Common myeloid progenitor, CD34-positive (primary cell): ENCODE data around the gene GDPD5.

Experiments
- CTCF ChIA-PET: fragments of 350-600 bp; sonication (Branson Sonifier 250); formaldehyde crosslinking; loops from one replicate; lab custom pipeline; 2021; ENCODE audit warnings: antibody characterized with exemption; lab: Charles Lee
- POLR2A ChIA-PET: fragments of 350-600 bp; sonication (Branson Sonifier 250); formaldehyde crosslinking; loops from one replicate; lab custom pipeline; 2021; ENCODE audit warnings: antibody characterized with exemption; lab: Charles Lee
- DNase-seq, 3 donors: peaks; one replicate each; pipeline versions ENCODE4 v3.0.0 to v3.0.0-alpha.2; 2013
- H3K27ac ChIP-seq, 2 experiments: 1 replicate in 1 of 2; 2 replicates in 1 of 2; pipeline ENCODE4 v1.7.0; 2013; ENCODE audit warnings: inconsistent platforms in 2 of 2, low read length in 2 of 2, mild to moderate bottlenecking in 2 of 2, low read depth in 1 of 2, moderate library complexity in 1 of 2; ENCODE audit not compliant: severe bottlenecking in 2 of 2, insufficient read depth in 1 of 2, poor library complexity in 1 of 2
- H3K27me3 ChIP-seq, 5 experiments: replicated peaks in 2 of 5; 1 replicate in 3 of 5; 2 replicates in 2 of 5; pipeline versions ENCODE4 v1.6.1 to v1.7.0; 2013; ENCODE audit warnings: low read length in 4 of 5, mild to moderate bottlenecking in 2 of 5, moderate library complexity in 2 of 5, inconsistent platforms in 1 of 5; ENCODE audit not compliant: insufficient read depth in 5 of 5, control insufficient read depth in 4 of 5
- H3K36me3 ChIP-seq, 4 experiments: 1 replicate in 2 of 4; 2 replicates in 2 of 4; pipeline versions ENCODE4 v1.6.1 to v1.7.0; 2013; ENCODE audit warnings: low read length in 3 of 4, control low read depth in 1 of 4, mild to moderate bottlenecking in 1 of 4; ENCODE audit not compliant: control insufficient read depth in 4 of 4, insufficient read depth in 4 of 4
- H3K4me1 ChIP-seq, 4 experiments: 1 replicate in 3 of 4; 2 replicates in 1 of 4; pipeline versions ENCODE4 v1.6.1 to v1.7.1; 2013; ENCODE audit warnings: low read length in 3 of 4, mild to moderate bottlenecking in 3 of 4, control low read depth in 1 of 4, inconsistent platforms in 1 of 4, moderate library complexity in 1 of 4; ENCODE audit not compliant: control insufficient read depth in 4 of 4, insufficient read depth in 4 of 4; ENCODE audit errors: control extremely low read depth in 1 of 4
- H3K4me3 ChIP-seq, 7 experiments: 1 replicate in 4 of 7; 2 replicates in 3 of 7; pipeline versions ENCODE4 v1.5.1 to v1.7.0; 2013; ENCODE audit warnings: mild to moderate bottlenecking in 7 of 7, low read length in 6 of 7, moderate library complexity in 6 of 7, inconsistent platforms in 2 of 7, low read depth in 2 of 7, control low read depth in 1 of 7; ENCODE audit not compliant: insufficient read depth in 4 of 7, control insufficient read depth in 1 of 7; ENCODE audit errors: extremely low read depth in 1 of 7
- H3K9me3 ChIP-seq, 5 experiments: 1 replicate in 4 of 5; 2 replicates in 1 of 5; pipeline versions ENCODE4 v1.6.1 to v1.7.1; 2013; ENCODE audit warnings: low read length in 4 of 5, mild to moderate bottlenecking in 2 of 5, inconsistent platforms in 1 of 5, low read depth in 1 of 5, moderate library complexity in 1 of 5; ENCODE audit not compliant: control insufficient read depth in 4 of 5, insufficient read depth in 2 of 5; ENCODE audit errors: control extremely low read depth in 1 of 5
- WGBS: methylation state at CpG from one replicate; pipeline ENCODE4 v1.1.5; 2013; ENCODE audit not compliant: insufficient coverage; 5-methylcytosine and 5-hydroxymethylcytosine counted together

Gene GDPD5

GRCh38 chr11:75429902-75430713 is 95.6 kb downstream of the GDPD5 start:
- POLR2A ChIA-PET, result interaction anchor here (1.3 kb wide), 1 partner anchor 29 kb away, joined by 3 read pairs; no protein-coding TSS in a partner anchor
- H3K4me1 ChIP-seq, result peaks cover 0 to 27% (median 13%) of the 10 kb centered on the region in 4 experiments
- DNase-seq, result peak; percentile 64 to 87 (median 76)
- no peak overlapping the region for H3K27ac ChIP-seq
- H3K36me3 ChIP-seq, result peaks cover 0 to 3% (median 0%) of the 10 kb centered on the region in 4 experiments
- WGBS, result 2% methylated on average over 129 of the region's 134 CpGs
- H3K27me3 ChIP-seq, result peaks cover 4 to 69% (median 34%) of the 10 kb centered on the region in 5 experiments
- H3K9me3 ChIP-seq, result peaks cover 0 to 14% (median 9%) of the 10 kb centered on the region in 5 experiments
- peak overlapping the region in 5 of 7 experiments; percentile 23 to 66 (median 59) for H3K4me3 ChIP-seq
- CTCF ChIA-PET, result interaction anchor here (0.6 to 3.9 kb wide), 8 partner anchors 10 to 154 kb away, joined by 3 to 26 read pairs (median 4); partner anchors contain the start of gene SERPINH1

- H3K4me1 ChIP-seq, result peaks cover 0 to 27% (median 13%) of the 10 kb centered on the region in 4 experiments
- CTCF ChIA-PET, result interaction anchor here (0.7 to 3.9 kb wide), 7 partner anchors 9 to 154 kb away, joined by 3 to 26 read pairs (median 4); partner anchors contain the start of gene SERPINH1
- WGBS, result 35% methylated on average over 24 of the region's 25 CpGs
Observed at GRCh38 chr11:75429641-75429901, 96.2 kb downstream of the GDPD5 start.

GRCh38 chr11:75428989-75429640 is 96.6 kb downstream of the GDPD5 start:
- DNase-seq, result no peak
- H3K9me3 ChIP-seq, result peaks cover 0 to 14% (median 9%) of the 10 kb centered on the region in 5 experiments
- no peak overlapping the region for H3K27ac ChIP-seq
- H3K4me3 ChIP-seq, result peak overlapping the region in 1 of 7 experiments; percentile 56
- peaks cover 4 to 69% (median 34%) of the 10 kb centered on the region in 5 experiments for H3K27me3 ChIP-seq
- CTCF ChIA-PET, result interaction anchor here (0.7 to 3.9 kb wide), 6 partner anchors 9 to 155 kb away, joined by 3 to 26 read pairs (median 6); partner anchors contain the start of gene SERPINH1
- 81% methylated on average over 16 of the region's 16 CpGs for WGBS
- POLR2A ChIA-PET, result interaction anchor here (1.3 kb wide), 1 partner anchor 28 kb away, joined by 3 read pairs; no protein-coding TSS in a partner anchor
- peaks cover 0 to 27% (median 13%) of the 10 kb centered on the region in 4 experiments for H3K4me1 ChIP-seq
- H3K36me3 ChIP-seq, result peaks cover 0 to 3% (median 0%) of the 10 kb centered on the region in 4 experiments

More at GRCh38 chr11:75429641-75429901, 96.2 kb downstream of the GDPD5 start:
- peaks cover 0 to 3% (median 0%) of the 10 kb centered on the region in 4 experiments for H3K36me3 ChIP-seq
- peaks cover 4 to 69% (median 34%) of the 10 kb centered on the region in 5 experiments for H3K27me3 ChIP-seq
- POLR2A ChIA-PET, result interaction anchor here (1.3 kb wide), 1 partner anchor 28 kb away, joined by 3 read pairs; no protein-coding TSS in a partner anchor
- DNase-seq, result no peak
- H3K4me3 ChIP-seq, result peak overlapping the region in 3 of 7 experiments; percentile 56 to 66 (median 59)
- H3K9me3 ChIP-seq, result peaks cover 0 to 14% (median 9%) of the 10 kb centered on the region in 5 experiments
- H3K27ac ChIP-seq, result no peak overlapping the region

GRCh38 chr11:75428281-75428724 is 97.4 kb downstream of the GDPD5 start:
- Histone ChIP-seq H3K27ac (no peak overlapping the region), H3K36me3 (peaks cover 0 to 6% (median under 1%) of the 10 kb centered on the region in 4 experiments), H3K27me3 (peaks cover 4 to 67% (median 34%) of the 10 kb centered on the region in 5 experiments), H3K4me1 (peaks cover 0 to 27% (median 13%) of the 10 kb centered on the region in 4 experiments), H3K9me3 (peaks cover 0 to 14% (median 9%) of the 10 kb centered on the region in 5 experiments), H3K4me3 (peak overlapping the region in 2 of 7 experiments; percentile 44 to 64)
- ChIA-PET POLR2A (no interaction called here), CTCF (interaction anchor here (0.7 to 3.6 kb wide), 5 partner anchors 8 to 103 kb away, joined by 3 to 20 read pairs (median 3); no protein-coding TSS in a partner anchor)
- peak; percentile 74 to 91 (median 91) for DNase-seq
- 39% methylated on average over 27 of the region's 32 CpGs for WGBS

- CTCF ChIA-PET, result interaction anchor here (1.0 to 3.6 kb wide), 4 partner anchors 9 to 101 kb away, joined by 3 to 20 read pairs (median 4); no protein-coding TSS in a partner anchor
- H3K4me3 ChIP-seq, result no peak overlapping the region
- H3K9me3 ChIP-seq, result peaks cover 0 to 14% (median 9%) of the 10 kb centered on the region in 5 experiments
- POLR2A ChIA-PET, result no interaction called here
- peaks cover 0 to 16% (median 9%) of the 10 kb centered on the region in 4 experiments for H3K36me3 ChIP-seq
- H3K27ac ChIP-seq, result no peak overlapping the region
- peaks cover 4 to 56% (median 29%) of the 10 kb centered on the region in 5 experiments for H3K27me3 ChIP-seq
- DNase-seq, result no peak
- peaks cover 0 to 27% (median 13%) of the 10 kb centered on the region in 4 experiments for H3K4me1 ChIP-seq
Observed at GRCh38 chr11:75427181-75427580, 98.6 kb downstream of the GDPD5 start.

GRCh38 chr11:75426720-75427086 is 99.0 kb downstream of the GDPD5 start:
- ChIA-PET POLR2A (no interaction called here), CTCF (interaction anchor here (1.0 to 3.6 kb wide), 4 partner anchors 13 to 102 kb away, joined by 3 to 20 read pairs (median 6); no protein-coding TSS in a partner anchor)
- Histone ChIP-seq H3K9me3 (peaks cover 0 to 14% (median 9%) of the 10 kb centered on the region in 5 experiments), H3K27ac (no peak overlapping the region), H3K27me3 (peaks cover 4 to 51% (median 24%) of the 10 kb centered on the region in 5 experiments), H3K4me1 (peaks cover 0 to 27% (median 13%) of the 10 kb centered on the region in 4 experiments), H3K36me3 (peaks cover 0 to 16% (median 11%) of the 10 kb centered on the region in 4 experiments), H3K4me3 (no peak overlapping the region)
- no peak for DNase-seq
- 82% methylated on average over 5 of the region's 5 CpGs for WGBS
